Activated CD4-positive, alpha-beta T cell treated with anti-CD3 and anti-CD28 coated beads, Interleukin-2, amount 10 ng/mL, durations not matched to agents 7 days and 5 days (primary cell): ENCODE measurements around the gene SLC34A3. TPM values are rescaled to one million over a fixed set of nuclear protein-coding genes. Genes with fewer than 3 reads are reported as not detected.

Experiments used
- CTCF ChIA-PET: fragments of 350-600 bp; sonication (Branson Sonifier 250); formaldehyde crosslinking; loops from one replicate; lab custom pipeline; 2021; ENCODE audit warnings: antibody characterized with exemption; lab: Charles Lee
- POLR2A ChIA-PET: fragments of 350-600 bp; sonication (Branson Sonifier 250); formaldehyde crosslinking; loops from one replicate; lab custom pipeline; 2021; ENCODE audit warnings: antibody characterized with exemption; lab: Charles Lee
- DNase-seq: peaks from one replicate; pipeline ENCODE4 v3.0.0-alpha.2; 2020
- H3K27ac Mint-ChIP-seq: one replicate; pipeline ENCODE4 v1.8.0; 2021; ENCODE audit warnings: mild to moderate bottlenecking, moderate library complexity, mixed read lengths
- H3K27me3 Mint-ChIP-seq: one replicate; pipeline ENCODE4 v1.8.0; 2021; ENCODE audit warnings: mixed read lengths
- H3K36me3 Mint-ChIP-seq: one replicate; pipeline ENCODE4 v1.8.0; 2021; ENCODE audit warnings: low read depth, mixed read lengths
- H3K4me1 Mint-ChIP-seq: one replicate; pipeline ENCODE4 v1.8.0; 2021; ENCODE audit warnings: mixed read lengths
- H3K4me3 Mint-ChIP-seq: one replicate; pipeline ENCODE4 v1.8.0; 2021; ENCODE audit warnings: mild to moderate bottlenecking, moderate library complexity, mixed read lengths
- H3K9me3 Mint-ChIP-seq: one replicate; pipeline ENCODE4 v1.8.0; 2021; ENCODE audit warnings: mixed read lengths
- total RNA-seq, 2 experiments: library from RNA; stranded (reverse); gene quantifications; one replicate each; pipeline ENCODE4 v1.2.3, GENCODE V29; 2021

The SLC34A3 gene
- total RNA-seq, 2 experiments from 2014 or later = not detected

DNA sequence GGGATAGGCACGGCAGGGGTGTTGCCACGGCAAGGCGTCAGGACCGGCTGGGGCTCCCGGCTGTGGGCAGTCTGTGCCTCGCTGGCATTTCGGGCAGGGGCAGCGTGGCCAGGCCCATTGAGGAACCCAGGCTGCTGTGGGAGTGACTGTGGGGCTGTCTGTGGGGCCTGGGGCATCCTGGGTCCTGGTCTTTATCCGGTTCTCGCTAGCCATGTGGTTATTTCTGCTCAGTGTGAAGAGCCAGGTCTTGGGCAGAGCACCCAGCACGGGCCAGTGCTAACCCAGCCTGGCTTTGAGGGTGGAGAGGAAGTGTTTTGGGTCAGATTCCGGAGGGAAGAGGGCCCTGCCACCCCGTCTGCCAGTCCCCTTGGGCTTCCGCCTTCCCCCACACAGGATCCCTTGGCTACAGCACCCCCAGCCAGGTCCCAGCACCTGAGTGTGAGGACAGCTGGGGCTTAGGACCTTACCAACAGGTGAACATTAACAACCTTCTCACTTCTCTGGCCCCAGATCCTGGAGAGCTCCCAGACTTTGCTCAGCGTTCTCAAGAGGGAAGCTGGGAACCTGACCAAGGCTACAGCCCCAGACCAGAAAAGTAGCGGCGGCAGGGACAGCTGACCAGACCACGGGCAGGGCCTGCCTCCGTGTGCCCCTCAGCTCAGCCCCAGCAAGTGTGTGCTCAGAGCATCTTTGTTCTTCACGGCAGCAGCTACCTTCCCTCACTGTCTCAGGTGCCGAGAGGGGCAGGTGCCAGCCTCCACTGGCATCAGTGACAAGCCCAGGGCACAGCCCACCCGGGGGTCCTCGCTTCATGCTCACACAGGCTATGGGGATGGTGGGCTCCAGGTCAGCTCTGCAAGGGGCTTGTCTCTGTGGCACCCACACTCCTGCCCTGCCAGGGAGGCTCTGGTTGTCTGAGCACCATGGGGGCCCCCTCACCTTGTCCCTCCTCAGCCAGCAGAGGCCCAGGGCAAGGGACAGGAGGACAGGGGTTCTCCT, 41.1 kb upstream of the SLC34A3 start:
- Mint-ChIP-seq H3K36me3 (peaks cover 3% of the 10 kb centered on the region), H3K4me3 (peak overlapping the region; percentile 96), H3K27me3 (no peaks in the 10 kb centered on the region), H3K27ac (peak overlapping the region; percentile 94), H3K4me1 (peaks cover 34% of the 10 kb centered on the region), H3K9me3 (no peaks in the 10 kb centered on the region)
- DNase-seq = no peak
- ChIA-PET CTCF (interaction anchor here (1.0 to 2.6 kb wide), 8 partner anchors 9 to 143 kb away, joined by 3 to 11 read pairs (median 6); partner anchors contain the start of genes NDOR1, TMEM203, TMEM210 and TPRN), POLR2A (interaction anchor here (1.1 to 1.6 kb wide), 2 partner anchors 11 to 15 kb away, joined by 4 to 5 read pairs; partner anchors contain the start of gene TPRN)

GRCh38 chr9:137190315-137190856, 40.3 kb upstream of the SLC34A3 start:
- ChIA-PET POLR2A (no interaction called here), CTCF (interaction anchor here (0.8 to 2.2 kb wide), 5 partner anchors 8 to 94 kb away, joined by 3 to 11 read pairs (median 4); no protein-coding TSS in a partner anchor)
- peak overlapping the region; percentile 96 for H3K4me3 Mint-ChIP-seq
- peaks cover 34% of the 10 kb centered on the region for H3K4me1 Mint-ChIP-seq
- no peaks in the 10 kb centered on the region for H3K27me3 Mint-ChIP-seq
- peaks cover 3% of the 10 kb centered on the region for H3K36me3 Mint-ChIP-seq
- H3K9me3 Mint-ChIP-seq = no peaks in the 10 kb centered on the region
- H3K27ac Mint-ChIP-seq = peak overlapping the region; percentile 19
- no peak for DNase-seq

GRCh38 chr9:137191245-137191644, 39.5 kb upstream of the SLC34A3 start:
- H3K4me1 Mint-ChIP-seq = peaks cover 32% of the 10 kb centered on the region
- no peak overlapping the region for H3K27ac Mint-ChIP-seq
- no peaks in the 10 kb centered on the region for H3K9me3 Mint-ChIP-seq
- no peaks in the 10 kb centered on the region for H3K27me3 Mint-ChIP-seq
- CTCF ChIA-PET = interaction anchor here (0.7 to 1.1 kb wide), 3 partner anchors 38 to 95 kb away, joined by 3 to 4 read pairs (median 3); no protein-coding TSS in a partner anchor
- POLR2A ChIA-PET = no interaction called here
- H3K4me3 Mint-ChIP-seq = no peak overlapping the region
- no peak for DNase-seq
- H3K36me3 Mint-ChIP-seq = peaks cover 2% of the 10 kb centered on the region

- Mint-ChIP-seq H3K9me3 (no peaks in the 10 kb centered on the region), H3K4me1 (peaks cover 26% of the 10 kb centered on the region), H3K4me3 (no peak overlapping the region), H3K27ac (no peak overlapping the region), H3K36me3 (peaks cover 2% of the 10 kb centered on the region), H3K27me3 (no peaks in the 10 kb centered on the region)
- ChIA-PET CTCF (interaction anchor here (0.7 to 1.5 kb wide), 4 partner anchors 23 to 157 kb away, joined by 3 to 5 read pairs (median 3); no protein-coding TSS in a partner anchor), POLR2A (no interaction called here)
- DNase-seq = no peak
Observed at GRCh38 chr9:137191691-137192447, 38.8 kb upstream of the SLC34A3 start.

GRCh38 chr9:137192448-137192780, 38.3 kb upstream of the SLC34A3 start:
- H3K36me3 Mint-ChIP-seq = peaks cover 2% of the 10 kb centered on the region

GRCh38 chr9:137192859-137193258, 37.8 kb upstream of the SLC34A3 start:
- peaks cover 2% of the 10 kb centered on the region for H3K36me3 Mint-ChIP-seq
- CTCF ChIA-PET = interaction anchor here (1.1 to 1.6 kb wide), 3 partner anchors 11 to 63 kb away, joined by 3 to 6 read pairs (median 5); no protein-coding TSS in a partner anchor
- POLR2A ChIA-PET = no interaction called here

More at GRCh38 chr9:137192448-137192780, 38.3 kb upstream of the SLC34A3 start:
- Mint-ChIP-seq H3K27ac (no peak overlapping the region), H3K4me3 (no peak overlapping the region), H3K4me1 (peaks cover 23% of the 10 kb centered on the region), H3K9me3 (no peaks in the 10 kb centered on the region), H3K27me3 (no peaks in the 10 kb centered on the region)
- DNase-seq = no peak
- CTCF ChIA-PET = interaction anchor here (1.0 to 1.6 kb wide), 4 partner anchors 12 to 158 kb away, joined by 3 to 6 read pairs (median 4); no protein-coding TSS in a partner anchor
- POLR2A ChIA-PET = no interaction called here

DNA sequence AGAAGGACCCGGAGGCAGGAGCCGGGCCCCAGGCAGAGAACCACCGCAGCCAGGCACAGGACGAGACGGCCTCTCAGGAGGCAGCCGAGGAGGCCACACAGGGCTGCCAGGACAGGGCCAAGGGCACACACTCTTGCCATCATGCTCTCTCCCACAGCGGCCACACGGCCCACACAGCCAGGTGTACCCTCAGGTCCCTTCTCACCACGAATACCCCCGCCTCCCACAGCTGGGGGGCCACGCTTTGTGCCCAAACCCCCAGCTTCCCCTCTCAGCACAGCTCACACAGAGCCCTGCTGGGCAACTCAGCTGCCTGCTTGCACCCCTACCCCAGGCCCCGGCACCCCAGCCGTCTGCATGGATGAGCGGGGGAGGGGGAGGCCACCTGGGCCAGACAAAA, 36.9 kb upstream of the SLC34A3 start:
- no peak overlapping the region for H3K27ac Mint-ChIP-seq

More at GRCh38 chr9:137192859-137193258, 37.8 kb upstream of the SLC34A3 start:
- no peak overlapping the region for H3K27ac Mint-ChIP-seq
- H3K4me3 Mint-ChIP-seq = no peak overlapping the region
- H3K27me3 Mint-ChIP-seq = no peaks in the 10 kb centered on the region
- no peak for DNase-seq
- H3K9me3 Mint-ChIP-seq = no peaks in the 10 kb centered on the region
- peaks cover 20% of the 10 kb centered on the region for H3K4me1 Mint-ChIP-seq

GRCh38 chr9:137194388-137194787, 36.3 kb upstream of the SLC34A3 start:
- H3K27ac Mint-ChIP-seq = no peak overlapping the region
- H3K9me3 Mint-ChIP-seq = no peaks in the 10 kb centered on the region
- H3K4me1 Mint-ChIP-seq = peaks cover 18% of the 10 kb centered on the region
- H3K4me3 Mint-ChIP-seq = no peak overlapping the region
- DNase-seq = no peak
- no peaks in the 10 kb centered on the region for H3K27me3 Mint-ChIP-seq
- CTCF ChIA-PET = interaction anchor here (1.1 kb wide), 1 partner anchor 33 kb away, joined by 4 read pairs; the partner anchor contains the start of gene RNF224
- H3K36me3 Mint-ChIP-seq = no peaks in the 10 kb centered on the region
- POLR2A ChIA-PET = no interaction called here

More for the DNA sequence above, 36.9 kb upstream of the SLC34A3 start:
- Mint-ChIP-seq H3K9me3 (no peaks in the 10 kb centered on the region), H3K4me3 (no peak overlapping the region), H3K4me1 (peaks cover 23% of the 10 kb centered on the region), H3K27me3 (no peaks in the 10 kb centered on the region), H3K36me3 (peaks cover 2% of the 10 kb centered on the region)
- ChIA-PET POLR2A (no interaction called here), CTCF (interaction anchor here (1.6 kb wide), 1 partner anchor 11 kb away, joined by 6 read pairs; no protein-coding TSS in a partner anchor)
- no peak for DNase-seq

GRCh38 chr9:137194909-137195308, 35.8 kb upstream of the SLC34A3 start:
- Mint-ChIP-seq H3K27me3 (no peaks in the 10 kb centered on the region), H3K4me1 (peaks cover 13% of the 10 kb centered on the region), H3K4me3 (no peak overlapping the region), H3K9me3 (no peaks in the 10 kb centered on the region), H3K27ac (no peak overlapping the region), H3K36me3 (no peaks in the 10 kb centered on the region)
- DNase-seq = no peak
- CTCF ChIA-PET = interaction anchor here (1.1 to 1.6 kb wide), 4 partner anchors 9 to 48 kb away, joined by 3 to 7 read pairs (median 4); partner anchors contain the start of gene RNF224
- POLR2A ChIA-PET = no interaction called here

- Mint-ChIP-seq H3K27me3 (no peaks in the 10 kb centered on the region), H3K4me1 (peaks cover 9% of the 10 kb centered on the region)
- CTCF ChIA-PET = interaction anchor here (1.1 to 1.6 kb wide), 5 partner anchors 8 to 77 kb away, joined by 3 to 7 read pairs (median 3); partner anchors contain the start of gene RNF224
Observed at GRCh38 chr9:137195525-137196220, 35.0 kb upstream of the SLC34A3 start.

DNA sequence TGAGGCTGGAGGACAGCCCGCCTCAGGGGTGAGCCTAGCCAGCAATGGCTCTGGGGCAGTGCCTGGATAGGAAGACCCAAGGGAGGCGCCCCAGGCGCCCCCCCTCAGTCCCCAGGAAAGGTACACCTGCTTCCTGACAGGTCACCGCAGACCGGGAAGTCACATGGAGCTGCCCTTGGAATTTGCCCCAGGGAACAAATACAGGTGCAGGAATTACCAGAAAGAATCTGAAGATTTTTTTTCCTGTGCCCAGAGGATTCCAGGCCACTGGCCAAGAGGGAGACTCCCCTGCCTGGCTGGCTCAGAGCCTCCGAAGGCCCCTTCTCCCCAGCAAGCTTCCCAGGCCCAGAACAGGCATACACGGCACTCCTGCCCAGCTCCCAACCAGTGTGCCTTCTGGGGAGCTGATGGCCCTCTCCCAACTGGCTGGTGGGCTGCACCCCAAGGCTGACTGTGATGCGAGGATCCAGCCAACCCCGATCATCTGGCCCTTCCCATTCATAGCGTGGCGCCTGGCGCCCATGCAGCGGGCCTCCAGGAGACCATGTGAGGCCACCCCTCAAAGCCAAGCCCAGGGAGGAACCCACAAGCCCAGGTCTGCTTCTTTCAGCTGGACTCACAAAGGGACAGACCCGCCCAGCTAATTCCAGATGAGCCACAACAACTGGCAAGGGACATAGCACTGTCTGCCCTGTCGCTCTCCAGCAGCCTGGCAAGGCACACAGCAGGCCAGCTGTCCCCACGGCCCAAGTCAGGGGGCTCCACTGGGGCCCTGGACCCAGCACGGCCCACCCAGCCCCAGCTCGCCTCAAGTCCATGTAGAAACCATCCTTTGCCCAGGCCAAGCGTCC, 32.4 kb upstream of the SLC34A3 start:
- H3K27ac Mint-ChIP-seq = no peak overlapping the region
- CTCF ChIA-PET = interaction anchor here (2.3 kb wide), 1 partner anchor 8 kb away, joined by 6 read pairs; no protein-coding TSS in a partner anchor

More at GRCh38 chr9:137195525-137196220, 35.0 kb upstream of the SLC34A3 start:
- POLR2A ChIA-PET = no interaction called here
- no peak for DNase-seq
- H3K9me3 Mint-ChIP-seq = no peaks in the 10 kb centered on the region
- peak overlapping the region; percentile 13 for H3K27ac Mint-ChIP-seq
- no peak overlapping the region for H3K4me3 Mint-ChIP-seq
- no peaks in the 10 kb centered on the region for H3K36me3 Mint-ChIP-seq

More for the DNA sequence above, 32.4 kb upstream of the SLC34A3 start:
- Mint-ChIP-seq H3K9me3 (no peaks in the 10 kb centered on the region), H3K36me3 (peaks cover 4% of the 10 kb centered on the region), H3K4me1 (peaks cover 19% of the 10 kb centered on the region), H3K27me3 (no peaks in the 10 kb centered on the region), H3K4me3 (peak overlapping the region; percentile 44)
- POLR2A ChIA-PET = no interaction called here
- DNase-seq = no peak
